Caco-2 (cell line): ENCODE results near the gene CBFA2T2. TPM values are rescaled to one million over a fixed set of nuclear protein-coding genes. Genes with fewer than 3 reads are reported as not detected.
"Not testable (repeated sequence)": the region's sequence is repeated elsewhere in the genome, so short reads cannot be mapped to it uniquely, and the experiment has no call there.

Experiments
- BruUV-seq: library from RNA; stranded (reverse); fragments of 400-500 nt; replicated peaks from 2 replicates; lab custom pipeline; 2021; lab: Mats Ljungman, UMichigan
- CTCF ChIA-PET: fragments of 300-600 bp; sonication (Branson Sonifier 250); formaldehyde crosslinking; loops from one replicate; lab custom pipeline; 2022; ENCODE audit warnings: antibody characterized with exemption; lab: Charles Lee
- POLR2A ChIA-PET: fragments of 300-600 bp; sonication (Branson Sonifier 250); formaldehyde crosslinking; loops from one replicate; lab custom pipeline; 2022; ENCODE audit warnings: antibody characterized with exemption; lab: Charles Lee
- DNase-seq, 2 experiments: peaks; one replicate each; pipeline versions ENCODE4 v3.0.0 to v3.0.0-alpha.2; 2020 to 2022
- H3K27me3 ChIP-seq: replicated peaks from 2 replicates; pipeline ENCODE4 v1.6.0; 2011; ENCODE audit warnings: low read length; ENCODE audit not compliant: control insufficient read depth, insufficient read depth
- H3K36me3 ChIP-seq: 2 replicates; pipeline ENCODE4 v1.5.1; 2011; ENCODE audit warnings: low read length; ENCODE audit not compliant: control insufficient read depth, insufficient read depth
- H3K4me1 ChIP-seq: fragments of 250-450 bp; sonication (Bioruptor Pico); 2 replicates; pipeline ENCODE4 v1.5.1; 2020; ENCODE audit warnings: mild to moderate bottlenecking
- H3K4me3 ChIP-seq: 2 replicates; pipeline ENCODE4 v1.5.1; 2011; ENCODE audit warnings: low read depth, mild to moderate bottlenecking, control low read depth, low read length
- H3K9me3 ChIP-seq: fragments of 250-450 bp; sonication (Bioruptor Pico); 2 replicates; pipeline ENCODE4 v1.5.1; 2020; ENCODE audit warnings: mild to moderate bottlenecking, moderate library complexity
- H3K27ac Mint-ChIP-seq: one replicate; pipeline ENCODE4 v1.8.0; 2022; ENCODE audit warnings: mixed read lengths; ENCODE audit not compliant: unreplicated experiment
- H3K27me3 Mint-ChIP-seq: one replicate; pipeline ENCODE4 v1.8.0; 2022; ENCODE audit warnings: mixed read lengths; ENCODE audit not compliant: insufficient read depth, unreplicated experiment
- H3K36me3 Mint-ChIP-seq: one replicate; pipeline ENCODE4 v1.8.0; 2022; ENCODE audit warnings: mild to moderate bottlenecking, mixed read lengths; ENCODE audit not compliant: insufficient read depth, unreplicated experiment
- H3K4me1 Mint-ChIP-seq: one replicate; pipeline ENCODE4 v1.8.0; 2022; ENCODE audit warnings: low read depth, mixed read lengths; ENCODE audit not compliant: unreplicated experiment
- H3K4me3 Mint-ChIP-seq: one replicate; pipeline ENCODE4 v1.8.0; 2022; ENCODE audit warnings: mild to moderate bottlenecking, moderate library complexity, mixed read lengths; ENCODE audit not compliant: unreplicated experiment
- H3K9me3 Mint-ChIP-seq: one replicate; pipeline ENCODE4 v1.8.0; 2022; ENCODE audit warnings: mixed read lengths; ENCODE audit not compliant: unreplicated experiment
- intact Hi-C: fragments of 100-400 bp; cut with micrococcal nuclease; formaldehyde crosslinking; loops from one replicate; pipeline ENCODE4 v1.10.0; 2022; ENCODE audit not compliant: unreplicated experiment
- total RNA-seq: library from RNA; stranded (reverse); gene quantifications from 2 replicates; pipeline ENCODE4 v1.2.3, GENCODE V29; 2022
- TF ChIP-seq, protein P1 (sequence below), 2 experiments: fragments of 200-600 bp in 1 of 2; IDR thresholded peaks; 1 replicate in 1 of 2; 2 replicates in 1 of 2; pipeline versions ENCODE4 v1.5.1 to v1.8.0; 2011 to 2022; ENCODE audit warnings: antibody characterized with exemption in 1 of 2, control low read depth in 1 of 2, inconsistent platforms in 1 of 2, low read depth in 1 of 2, low read length in 1 of 2, mild to moderate bottlenecking in 1 of 2, moderate library complexity in 1 of 2; ENCODE audit not compliant: insufficient read depth in 1 of 2, severe bottlenecking in 1 of 2, unreplicated experiment in 1 of 2

Gene CBFA2T2
- total RNA-seq, 1 experiment from 2014 or later, result 30.6 TPM

DNA sequence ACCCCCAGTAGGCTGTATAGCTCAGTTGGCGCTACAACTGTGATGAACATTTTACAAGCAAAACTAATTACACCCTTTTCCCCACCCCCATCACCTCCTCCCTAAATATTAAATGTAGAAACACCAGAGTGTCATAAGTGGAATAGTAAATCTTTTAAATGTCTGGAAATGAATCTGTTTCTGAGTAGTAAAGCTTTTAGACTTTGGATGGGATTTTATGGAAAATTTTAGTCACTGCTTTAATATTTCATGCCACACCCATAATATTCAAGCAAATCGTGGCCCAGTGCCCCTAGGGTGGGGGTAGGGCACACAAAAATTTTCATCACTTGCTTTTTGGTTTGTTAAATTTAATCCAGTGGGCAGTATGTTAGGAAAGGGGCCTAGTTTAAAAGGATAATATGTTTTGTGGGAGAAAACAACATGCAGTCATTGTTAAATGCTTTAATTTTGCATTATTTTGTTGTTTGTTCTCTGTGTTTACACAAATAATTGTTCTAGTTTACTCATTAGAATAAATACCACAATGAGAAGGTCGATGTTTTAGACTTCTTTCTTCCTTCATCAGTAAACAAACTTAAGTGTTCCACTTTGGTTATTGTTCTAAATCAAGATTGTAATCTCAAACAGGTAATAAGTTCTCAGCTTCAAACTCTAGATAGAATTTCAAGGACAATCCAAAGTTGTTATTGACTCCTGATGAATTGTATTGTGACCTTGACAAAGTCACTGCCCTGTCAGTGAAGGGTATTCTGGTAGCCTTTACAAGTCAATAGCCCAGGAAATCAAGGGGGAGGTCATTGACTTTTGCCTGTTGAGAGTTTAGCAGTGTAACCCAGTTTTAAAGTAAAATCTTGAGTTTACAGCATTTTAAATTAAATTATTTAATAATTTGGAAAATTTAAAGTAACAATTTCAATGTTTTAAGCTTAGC lies 79.2 kb downstream of the CBFA2T2 start:
- POLR2A ChIA-PET, result interaction anchor here (0.6 kb wide), 1 partner anchor 89 kb away, joined by 3 read pairs; no protein-coding TSS in a partner anchor
- no TSS peak for BruUV-seq
- intact Hi-C loops, result no loop called here

DNA sequence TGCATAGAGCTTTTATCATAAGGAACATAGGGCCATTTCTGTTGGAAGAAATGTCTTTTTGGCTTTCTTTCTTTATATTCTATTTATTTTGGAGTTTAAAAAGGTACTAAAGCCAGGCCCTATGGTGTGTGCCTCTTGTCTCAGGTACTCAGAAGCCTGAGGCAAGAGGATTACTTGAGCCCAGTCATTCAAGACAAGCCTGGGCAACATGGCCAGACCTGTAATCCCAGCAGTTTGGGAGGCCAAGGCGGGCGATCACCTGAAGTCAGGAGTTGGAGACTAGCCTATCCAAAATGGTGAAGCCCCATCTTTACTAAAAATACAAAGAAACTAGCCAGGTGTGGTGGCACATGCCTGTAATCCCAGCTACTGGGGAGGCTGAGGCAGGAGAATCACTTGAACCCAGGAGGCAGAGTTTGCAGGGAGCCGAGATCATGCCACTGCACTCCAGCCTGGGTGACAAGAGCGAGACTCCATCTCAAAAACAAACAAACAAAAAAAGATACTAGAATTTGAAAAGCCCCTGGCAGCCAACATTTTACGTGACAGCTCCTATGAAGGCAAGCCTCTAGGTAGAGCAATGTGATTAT lies 80.0 kb downstream of the CBFA2T2 start:
- Histone ChIP-seq H3K9me3 (no peaks in the 10 kb centered on the region), H3K4me3 (no peak overlapping the region), H3K4me1 (no peaks in the 10 kb centered on the region), H3K27me3 (no peaks in the 10 kb centered on the region), H3K36me3 (no peaks in the 10 kb centered on the region)
- TF ChIP-seq, protein P1, sequence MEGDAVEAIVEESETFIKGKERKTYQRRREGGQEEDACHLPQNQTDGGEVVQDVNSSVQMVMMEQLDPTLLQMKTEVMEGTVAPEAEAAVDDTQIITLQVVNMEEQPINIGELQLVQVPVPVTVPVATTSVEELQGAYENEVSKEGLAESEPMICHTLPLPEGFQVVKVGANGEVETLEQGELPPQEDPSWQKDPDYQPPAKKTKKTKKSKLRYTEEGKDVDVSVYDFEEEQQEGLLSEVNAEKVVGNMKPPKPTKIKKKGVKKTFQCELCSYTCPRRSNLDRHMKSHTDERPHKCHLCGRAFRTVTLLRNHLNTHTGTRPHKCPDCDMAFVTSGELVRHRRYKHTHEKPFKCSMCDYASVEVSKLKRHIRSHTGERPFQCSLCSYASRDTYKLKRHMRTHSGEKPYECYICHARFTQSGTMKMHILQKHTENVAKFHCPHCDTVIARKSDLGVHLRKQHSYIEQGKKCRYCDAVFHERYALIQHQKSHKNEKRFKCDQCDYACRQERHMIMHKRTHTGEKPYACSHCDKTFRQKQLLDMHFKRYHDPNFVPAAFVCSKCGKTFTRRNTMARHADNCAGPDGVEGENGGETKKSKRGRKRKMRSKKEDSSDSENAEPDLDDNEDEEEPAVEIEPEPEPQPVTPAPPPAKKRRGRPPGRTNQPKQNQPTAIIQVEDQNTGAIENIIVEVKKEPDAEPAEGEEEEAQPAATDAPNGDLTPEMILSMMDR (IDR thresholded peaks at IDR 0.05; ENCODE audit: insufficient read depth in 1 of 2, low read depth in 1 of 2, low read length in 1 of 2, severe bottlenecking in 1 of 2, unreplicated experiment in 1 of 2), result no peak
- CTCF ChIA-PET, result interaction anchor here (0.5 kb wide), 1 partner anchor 102 kb away, joined by 4 read pairs; no protein-coding TSS in a partner anchor
- no peak overlapping the region for H3K27ac Mint-ChIP-seq
- H3K9me3 Mint-ChIP-seq, result no peaks in the 10 kb centered on the region
- H3K4me3 Mint-ChIP-seq, result no peak overlapping the region
- DNase-seq, result no peak
- H3K27me3 Mint-ChIP-seq, result no peaks in the 10 kb centered on the region
- no TSS peak for BruUV-seq
- H3K4me1 Mint-ChIP-seq, result no peaks in the 10 kb centered on the region
- intact Hi-C loops, result no loop called here
- H3K36me3 Mint-ChIP-seq, result no peaks in the 10 kb centered on the region
- POLR2A ChIA-PET, result no interaction called here

More for the DNA sequence above, 79.2 kb downstream of the CBFA2T2 start:
- no peak overlapping the region for H3K27ac Mint-ChIP-seq
- H3K4me1 ChIP-seq, result no peaks in the 10 kb centered on the region
- H3K36me3 Mint-ChIP-seq, result no peaks in the 10 kb centered on the region
- H3K27me3 Mint-ChIP-seq, result no peaks in the 10 kb centered on the region
- no peaks in the 10 kb centered on the region for H3K27me3 ChIP-seq
- no peaks in the 10 kb centered on the region for H3K9me3 ChIP-seq
- H3K4me3 Mint-ChIP-seq, result no peak overlapping the region
- H3K4me1 Mint-ChIP-seq, result no peaks in the 10 kb centered on the region
- no peaks in the 10 kb centered on the region for H3K9me3 Mint-ChIP-seq
- H3K36me3 ChIP-seq, result no peaks in the 10 kb centered on the region
- TF ChIP-seq, protein P1 (IDR thresholded peaks at IDR 0.05; ENCODE audit: insufficient read depth in 1 of 2, low read depth in 1 of 2, low read length in 1 of 2, severe bottlenecking in 1 of 2, unreplicated experiment in 1 of 2), result no peak
- CTCF ChIA-PET, result no interaction called here
- DNase-seq, result no peak
- no peak overlapping the region for H3K4me3 ChIP-seq

DNA sequence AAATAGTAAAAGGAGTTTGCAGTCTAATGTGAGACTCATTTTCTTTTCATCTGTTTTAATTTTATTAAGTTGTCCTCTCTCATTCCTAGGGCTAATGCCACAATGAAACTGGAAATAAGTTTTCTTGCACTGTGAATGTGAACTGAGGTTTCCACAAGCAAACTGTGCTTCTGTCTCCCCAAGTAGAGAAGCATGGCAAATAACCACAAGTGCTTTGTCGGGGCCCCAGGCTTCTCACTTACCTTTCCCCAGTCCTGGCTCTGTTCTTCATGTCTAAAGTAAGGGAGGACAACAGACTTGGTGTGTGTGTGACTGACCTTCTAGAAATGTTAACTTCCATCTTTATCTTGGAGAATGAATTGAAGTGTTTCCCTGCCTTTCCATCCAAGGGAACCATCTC lies 80.8 kb downstream of the CBFA2T2 start:
- ChIA-PET POLR2A (no interaction called here), CTCF (no interaction called here)
- intact Hi-C loops, result no loop called here
- Mint-ChIP-seq H3K36me3 (no peaks in the 10 kb centered on the region), H3K27ac (no peak overlapping the region), H3K27me3 (no peaks in the 10 kb centered on the region), H3K4me3 (no peak overlapping the region), H3K4me1 (no peaks in the 10 kb centered on the region), H3K9me3 (no peaks in the 10 kb centered on the region)
- Histone ChIP-seq H3K36me3 (no peaks in the 10 kb centered on the region), H3K4me1 (no peaks in the 10 kb centered on the region), H3K27me3 (no peaks in the 10 kb centered on the region), H3K9me3 (no peaks in the 10 kb centered on the region), H3K4me3 (no peak overlapping the region)
- TF ChIP-seq, protein P1 (IDR thresholded peaks at IDR 0.05; ENCODE audit: insufficient read depth in 1 of 2, low read depth in 1 of 2, low read length in 1 of 2, severe bottlenecking in 1 of 2, unreplicated experiment in 1 of 2), result no peak
- DNase-seq, result no peak
- BruUV-seq, result no TSS peak

DNA sequence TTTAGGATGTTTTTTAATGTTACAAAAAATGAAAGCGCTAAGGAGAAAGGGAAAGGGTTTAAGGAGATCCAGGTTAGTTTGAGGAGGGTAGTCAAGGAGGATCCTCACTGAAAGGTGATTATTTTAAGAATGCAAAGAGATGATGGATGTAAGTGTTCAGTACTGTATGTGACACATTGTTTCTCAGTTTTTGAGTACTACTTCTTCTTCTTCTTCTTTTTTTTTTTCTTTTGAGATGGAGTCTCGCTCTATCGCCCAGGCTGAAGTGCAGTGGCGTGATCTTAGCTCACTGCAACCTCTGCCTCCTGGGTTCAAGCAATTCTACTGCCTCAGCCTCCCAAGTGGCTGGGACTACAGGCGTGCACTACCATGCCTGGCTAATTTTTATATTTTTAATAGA lies 83.4 kb downstream of the CBFA2T2 start:
- H3K36me3 Mint-ChIP-seq, DNase-seq, BruUV-seq, H3K4me3 ChIP-seq, H3K27me3 Mint-ChIP-seq, H3K4me3 Mint-ChIP-seq, H3K36me3 ChIP-seq, H3K9me3 Mint-ChIP-seq, H3K4me1 Mint-ChIP-seq, H3K27me3 ChIP-seq, H3K27ac Mint-ChIP-seq, CTCF ChIA-PET, H3K9me3 ChIP-seq, H3K4me1 ChIP-seq, intact Hi-C loops: not testable (repeated sequence)
- POLR2A ChIA-PET, result interaction anchor here (0.7 kb wide), 1 partner anchor 146 kb away, joined by 4 read pairs; no protein-coding TSS in a partner anchor
